HUES64 (cell line): ENCODE measurements around the gene CHST11.

Experiments used
- H3K27ac ChIP-seq: 2 replicates; pipeline ENCODE4 v1.7.0; 2013; ENCODE audit warnings: low read depth, low read length, inconsistent platforms
- H3K27me3 ChIP-seq: 2 replicates; pipeline ENCODE4 v1.6.1; 2013; ENCODE audit warnings: mild to moderate bottlenecking, low read length; ENCODE audit not compliant: insufficient read depth
- H3K36me3 ChIP-seq: 2 replicates; pipeline ENCODE4 v1.6.1; 2013; ENCODE audit warnings: mild to moderate bottlenecking, low read length; ENCODE audit not compliant: insufficient read depth
- H3K4me1 ChIP-seq: 2 replicates; pipeline ENCODE4 v1.6.1; 2013; ENCODE audit warnings: mild to moderate bottlenecking, low read length, moderate library complexity; ENCODE audit not compliant: insufficient read depth
- H3K4me3 ChIP-seq: 2 replicates; pipeline ENCODE4 v1.5.1; 2013; ENCODE audit warnings: mild to moderate bottlenecking, low read length, moderate library complexity
- H3K9ac ChIP-seq: 2 replicates; pipeline ENCODE4 v1.6.1; 2013; ENCODE audit warnings: mild to moderate bottlenecking, low read depth, low read length
- H3K9me3 ChIP-seq: 2 replicates; pipeline ENCODE4 v1.6.1; 2013; ENCODE audit warnings: low read depth, low read length; ENCODE audit not compliant: insufficient read depth
- WGBS: fragments of 150-250, 120-280 bp; methylation state at CpG from one replicate; pipeline ENCODE4 v1.1.7; 2013; ENCODE audit warnings: missing lambda C conversion rate; 5-methylcytosine and 5-hydroxymethylcytosine counted together

The CHST11 gene

DNA sequence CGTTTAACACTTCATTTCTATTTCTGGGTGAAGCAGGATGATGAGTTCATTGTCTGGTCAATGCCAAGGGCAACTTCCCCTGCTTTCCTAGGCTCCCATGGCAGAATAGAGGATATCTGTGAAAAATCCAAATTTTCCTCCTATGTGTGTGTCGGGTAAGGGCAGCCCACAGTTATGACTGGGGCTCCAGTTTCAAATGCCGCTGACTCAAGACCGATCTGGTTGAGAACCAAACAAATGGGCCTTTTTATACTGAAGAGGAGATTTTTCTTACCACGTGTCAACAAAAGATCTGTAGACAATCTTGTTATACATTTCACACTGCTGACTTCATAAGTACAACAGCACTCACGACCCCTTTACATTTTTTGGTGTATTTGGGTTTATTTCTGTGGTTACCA lies 120.8 kb downstream of the CHST11 start:
- Histone ChIP-seq H3K9ac (no peak overlapping the region), H3K27ac (no peak overlapping the region), H3K4me1 (peaks cover 15% of the 10 kb centered on the region; the same call in 1 of the 2 replicates), H3K27me3 (no peaks in the 10 kb centered on the region), H3K36me3 (no peaks in the 10 kb centered on the region), H3K9me3 (no peaks in the 10 kb centered on the region), H3K4me3 (no peak overlapping the region)
- 89% methylated on average over 6 of the region's 6 CpGs for WGBS

DNA sequence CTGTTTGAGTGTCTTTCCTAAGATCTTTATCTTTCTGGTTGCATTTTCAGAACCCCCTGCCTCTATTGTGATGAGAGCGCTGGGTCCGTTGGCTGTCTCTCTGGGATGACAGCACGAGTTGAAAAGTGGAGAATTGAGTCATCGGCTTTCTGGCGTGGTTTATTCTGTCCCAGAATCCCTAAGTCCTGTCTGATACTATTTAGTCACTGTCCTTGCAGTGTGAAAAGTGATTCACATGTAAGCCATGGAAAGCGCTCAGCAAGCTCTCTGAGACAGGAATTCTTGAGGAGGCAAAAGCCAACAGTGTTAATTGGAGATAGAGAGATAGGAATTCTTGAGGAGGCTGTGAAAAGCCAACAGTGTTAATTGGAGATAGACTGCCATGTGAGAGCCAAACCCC lies 121.7 kb downstream of the CHST11 start:
- Histone ChIP-seq H3K4me1 (peaks cover 15% of the 10 kb centered on the region; the same call in 1 of the 2 replicates), H3K9me3 (no peaks in the 10 kb centered on the region), H3K27ac (no peak overlapping the region), H3K9ac (no peak overlapping the region), H3K36me3 (no peaks in the 10 kb centered on the region), H3K27me3 (no peaks in the 10 kb centered on the region), H3K4me3 (no peak overlapping the region)
- 62% methylated on average over 6 of the region's 6 CpGs for WGBS

DNA sequence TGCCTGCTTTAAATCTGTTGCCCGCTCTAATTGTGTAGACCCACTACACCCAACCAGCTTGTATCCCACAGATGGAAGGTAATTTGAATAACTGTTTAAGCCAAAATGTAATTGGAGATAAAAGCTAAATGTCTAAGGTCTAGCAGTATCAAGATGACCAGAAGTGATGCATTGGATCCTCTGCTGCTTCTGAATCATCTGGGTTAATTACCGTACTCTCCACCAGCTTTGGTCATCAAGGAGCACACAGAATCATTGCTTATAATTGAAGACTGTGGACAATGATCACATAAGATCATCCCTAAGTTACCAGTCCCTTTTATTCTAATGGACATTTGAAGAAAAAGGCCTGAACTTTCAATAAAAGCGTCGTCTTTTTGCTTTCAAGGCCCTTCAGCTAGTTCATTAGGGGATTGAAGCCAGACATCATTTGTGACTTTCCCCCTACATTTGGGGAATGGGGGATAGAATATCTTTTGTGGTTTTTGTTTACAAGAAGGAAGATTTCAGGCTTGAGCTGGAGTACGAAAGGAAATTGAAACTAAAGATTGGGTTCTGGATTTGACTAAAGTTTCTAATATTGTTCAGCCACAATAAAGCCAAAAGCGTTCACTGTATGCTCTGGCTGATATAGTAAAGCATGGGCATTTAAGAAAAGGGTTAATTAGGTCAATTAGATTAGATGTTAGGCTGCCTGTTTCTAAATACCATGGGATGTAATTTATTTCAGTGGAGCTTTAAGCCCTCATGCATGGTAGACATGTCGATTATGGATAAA lies 123.2 kb downstream of the CHST11 start:
- Histone ChIP-seq H3K4me3 (no peak overlapping the region), H3K27ac (no peak overlapping the region), H3K9ac (no peak overlapping the region), H3K36me3 (no peaks in the 10 kb centered on the region), H3K27me3 (no peaks in the 10 kb centered on the region), H3K9me3 (no peaks in the 10 kb centered on the region), H3K4me1 (peaks cover 15% of the 10 kb centered on the region; the same call in 1 of the 2 replicates)
- 62% methylated on average over 6 of the region's 7 CpGs for WGBS

DNA sequence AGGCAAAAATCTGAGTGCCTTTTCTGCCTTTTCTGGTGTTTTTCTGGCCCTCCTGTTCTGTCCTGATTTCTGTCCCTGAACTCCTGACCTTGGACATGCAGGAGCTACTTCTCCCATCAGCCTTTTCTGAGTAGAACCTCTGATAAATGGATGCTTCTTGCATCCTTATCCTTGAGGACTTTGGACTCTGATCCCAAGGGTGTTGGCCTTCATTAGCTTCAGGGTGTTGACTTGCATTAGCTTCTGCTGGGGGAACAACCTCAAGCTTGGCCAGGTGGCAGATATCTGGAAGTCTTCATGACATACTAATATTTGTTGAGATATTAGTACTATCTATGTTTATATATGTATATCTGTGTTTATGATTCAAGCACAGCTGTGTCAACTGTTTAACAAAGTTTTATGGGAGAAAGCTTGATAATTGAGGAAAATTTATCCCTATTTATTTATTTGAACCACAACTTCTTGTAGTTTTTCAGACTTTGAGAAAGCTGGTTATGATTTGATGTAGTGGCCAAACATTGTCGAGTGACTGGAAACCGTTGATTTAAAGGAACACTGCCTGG lies 124.3 kb downstream of the CHST11 start:
- Histone ChIP-seq H3K27me3 (no peaks in the 10 kb centered on the region), H3K4me3 (no peak overlapping the region), H3K9me3 (no peaks in the 10 kb centered on the region), H3K36me3 (no peaks in the 10 kb centered on the region), H3K27ac (no peak overlapping the region), H3K4me1 (peaks cover 15% of the 10 kb centered on the region; the same call in 1 of the 2 replicates), H3K9ac (no peak overlapping the region)
- WGBS = 92% methylated on average over 2 of the region's 2 CpGs

DNA sequence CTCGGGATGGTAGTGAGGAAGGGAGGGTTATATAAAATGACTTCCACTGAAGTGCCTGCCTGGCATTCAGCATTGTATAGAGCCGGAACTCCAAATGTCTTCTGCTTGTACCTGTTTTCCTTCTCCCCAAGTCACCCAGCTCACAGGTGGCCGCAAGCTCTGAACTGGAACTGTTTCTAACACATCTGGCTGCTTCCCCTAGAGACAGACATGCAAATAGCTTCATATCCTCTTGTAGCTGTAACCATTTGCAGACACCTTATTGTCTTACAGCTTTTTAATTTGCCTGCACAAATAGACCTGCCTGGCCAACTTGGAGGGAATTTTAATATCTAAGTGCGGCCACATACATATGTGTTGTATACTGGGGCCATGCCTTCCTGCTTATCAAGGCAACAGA lies 126.0 kb downstream of the CHST11 start:
- Histone ChIP-seq H3K9ac (no peak overlapping the region), H3K4me1 (peaks cover 13% of the 10 kb centered on the region; the same call in 1 of the 2 replicates), H3K36me3 (no peaks in the 10 kb centered on the region), H3K4me3 (no peak overlapping the region), H3K27me3 (no peaks in the 10 kb centered on the region), H3K27ac (no peak overlapping the region), H3K9me3 (no peaks in the 10 kb centered on the region)
- 96% methylated on average over 4 of the region's 4 CpGs for WGBS

DNA sequence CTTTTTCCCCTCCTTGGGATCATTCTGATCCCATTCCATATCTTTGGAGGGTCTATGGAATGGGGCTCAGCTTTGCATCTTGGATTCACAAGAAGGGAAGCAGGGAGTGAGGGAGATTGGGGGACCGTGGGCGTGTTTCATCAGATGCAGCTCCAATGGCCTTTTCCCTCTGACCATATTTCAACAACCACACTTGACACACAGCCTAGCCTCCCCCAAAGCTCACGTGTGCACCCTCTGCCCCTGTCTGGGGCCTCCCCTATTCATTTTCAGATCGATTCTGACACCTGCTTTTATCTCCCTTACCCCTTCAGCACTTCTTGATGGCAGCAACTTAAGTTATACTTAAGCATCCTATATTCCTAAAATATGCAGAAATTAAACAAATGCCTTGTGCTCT lies 126.6 kb downstream of the CHST11 start:
- H3K9me3 ChIP-seq = no peaks in the 10 kb centered on the region
- no peak overlapping the region for H3K4me3 ChIP-seq
- peaks cover 8% of the 10 kb centered on the region; the same call in 1 of the 2 replicates for H3K4me1 ChIP-seq
- no peaks in the 10 kb centered on the region for H3K36me3 ChIP-seq
- H3K27me3 ChIP-seq = no peaks in the 10 kb centered on the region
- H3K27ac ChIP-seq = no peak overlapping the region
- 75% methylated on average over 4 of the region's 4 CpGs for WGBS
- H3K9ac ChIP-seq = no peak overlapping the region

DNA sequence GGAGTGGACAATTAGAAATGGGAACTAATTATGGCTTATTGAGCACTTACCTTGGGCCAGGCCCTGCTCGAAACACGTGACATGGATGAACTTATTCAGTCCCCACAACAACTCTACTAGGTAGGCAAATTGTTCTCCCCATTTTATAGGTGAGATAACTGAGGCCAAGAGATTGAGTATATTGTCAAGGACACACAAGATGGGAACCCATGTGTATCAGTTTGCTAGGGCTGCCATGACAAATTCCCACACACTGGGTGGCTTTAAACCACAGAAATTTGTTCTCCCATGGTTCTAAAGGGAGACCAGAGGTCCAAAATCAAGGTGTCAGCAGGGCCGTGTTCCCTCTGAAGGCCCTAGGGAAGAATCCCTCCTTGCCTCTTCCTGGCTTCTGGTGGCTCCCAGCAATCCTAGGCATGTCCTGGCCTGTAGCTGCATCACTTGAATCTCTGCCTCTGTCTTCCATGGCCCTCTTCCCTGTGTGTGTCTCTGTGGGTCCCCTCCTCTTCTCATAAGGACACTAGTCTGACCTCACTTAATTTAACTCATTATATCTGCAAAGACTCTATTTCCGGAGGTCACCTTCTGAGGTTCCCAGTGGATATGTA lies 128.8 kb downstream of the CHST11 start:
- Histone ChIP-seq H3K9ac (no peak overlapping the region), H3K4me1 (no peaks in the 10 kb centered on the region), H3K27me3 (no peaks in the 10 kb centered on the region), H3K4me3 (no peak overlapping the region), H3K27ac (no peak overlapping the region), H3K36me3 (no peaks in the 10 kb centered on the region), H3K9me3 (no peaks in the 10 kb centered on the region)
- WGBS = 88% methylated on average over 4 of the region's 4 CpGs

DNA sequence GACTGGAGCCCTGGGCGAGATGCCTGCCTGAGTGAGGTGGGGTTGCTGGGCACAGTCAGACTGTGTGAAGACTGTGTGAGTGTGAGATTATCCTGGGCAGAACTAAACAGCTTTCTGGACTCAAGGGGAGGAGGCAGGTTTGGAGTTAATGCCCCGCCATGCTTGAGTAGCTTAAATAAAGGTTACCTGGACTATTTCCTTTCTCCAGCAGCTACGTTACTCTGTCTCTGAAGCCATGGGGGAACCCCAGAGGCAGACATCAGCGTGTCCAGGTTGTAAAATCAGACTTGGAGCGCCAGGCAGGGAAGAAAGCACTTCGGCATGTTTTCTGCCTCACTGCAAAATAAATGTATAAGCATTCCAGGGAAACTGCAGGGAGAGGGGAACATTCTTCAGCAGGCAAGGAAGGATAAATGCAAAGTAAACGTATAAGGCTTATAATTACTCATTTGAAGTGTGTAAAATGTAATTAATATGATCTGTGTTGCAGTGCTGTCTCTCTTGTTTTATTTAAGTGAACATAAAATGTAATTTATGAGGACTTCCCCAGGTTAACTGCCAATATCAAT lies 129.7 kb downstream of the CHST11 start:
- WGBS = 75% methylated on average over 7 of the region's 7 CpGs
- no peaks in the 10 kb centered on the region for H3K4me1 ChIP-seq
- no peak overlapping the region for H3K4me3 ChIP-seq
- no peak overlapping the region for H3K9ac ChIP-seq
- no peaks in the 10 kb centered on the region for H3K36me3 ChIP-seq
- H3K27ac ChIP-seq = no peak overlapping the region
- H3K9me3 ChIP-seq = no peaks in the 10 kb centered on the region
- H3K27me3 ChIP-seq = no peaks in the 10 kb centered on the region

DNA sequence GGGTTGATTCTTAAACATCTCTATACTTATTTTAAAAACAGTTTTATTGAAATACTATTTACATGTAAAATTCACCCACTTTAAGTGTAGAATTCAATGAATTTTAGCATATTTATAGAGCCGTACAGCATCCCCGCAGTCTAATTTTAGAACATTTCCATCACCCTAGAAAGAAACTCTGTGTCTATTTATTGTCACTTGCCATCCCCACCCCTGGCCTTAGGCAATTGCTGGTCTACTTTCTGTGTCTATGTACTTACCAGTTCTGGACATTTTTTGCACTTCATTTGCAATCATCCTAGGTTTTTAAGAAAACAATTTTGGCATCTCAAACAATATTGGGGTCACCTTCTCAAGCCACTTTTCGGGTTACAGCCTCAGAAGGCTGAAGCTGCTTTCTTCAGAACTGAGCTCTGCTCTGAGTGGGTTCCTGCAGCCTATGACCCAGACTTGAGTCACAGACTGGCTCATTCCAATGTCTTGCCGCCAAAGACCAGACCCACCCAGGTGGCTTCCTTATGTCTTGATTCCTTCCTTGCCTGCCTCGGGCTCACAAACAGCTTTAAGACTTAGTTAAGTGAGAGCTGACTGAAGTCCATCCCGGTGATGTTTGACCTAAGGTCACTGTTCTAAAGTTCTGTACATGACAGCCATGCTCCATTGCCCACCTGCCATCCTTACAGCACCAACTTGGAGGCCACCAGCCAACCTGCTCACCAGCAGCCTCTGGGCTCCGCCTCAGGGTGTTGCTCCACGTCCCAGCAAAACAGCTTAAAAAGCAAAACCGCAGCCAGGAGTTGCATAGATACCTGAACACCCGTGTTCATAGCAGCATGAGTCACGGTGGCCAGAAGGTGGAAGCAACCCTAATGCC lies 131.5 kb downstream of the CHST11 start:
- Histone ChIP-seq H3K27me3 (no peaks in the 10 kb centered on the region), H3K4me3 (no peak overlapping the region), H3K4me1 (no peaks in the 10 kb centered on the region), H3K9me3 (no peaks in the 10 kb centered on the region), H3K27ac (no peak overlapping the region), H3K36me3 (no peaks in the 10 kb centered on the region), H3K9ac (no peak overlapping the region)
- WGBS = 90% methylated on average over 11 of the region's 11 CpGs

DNA sequence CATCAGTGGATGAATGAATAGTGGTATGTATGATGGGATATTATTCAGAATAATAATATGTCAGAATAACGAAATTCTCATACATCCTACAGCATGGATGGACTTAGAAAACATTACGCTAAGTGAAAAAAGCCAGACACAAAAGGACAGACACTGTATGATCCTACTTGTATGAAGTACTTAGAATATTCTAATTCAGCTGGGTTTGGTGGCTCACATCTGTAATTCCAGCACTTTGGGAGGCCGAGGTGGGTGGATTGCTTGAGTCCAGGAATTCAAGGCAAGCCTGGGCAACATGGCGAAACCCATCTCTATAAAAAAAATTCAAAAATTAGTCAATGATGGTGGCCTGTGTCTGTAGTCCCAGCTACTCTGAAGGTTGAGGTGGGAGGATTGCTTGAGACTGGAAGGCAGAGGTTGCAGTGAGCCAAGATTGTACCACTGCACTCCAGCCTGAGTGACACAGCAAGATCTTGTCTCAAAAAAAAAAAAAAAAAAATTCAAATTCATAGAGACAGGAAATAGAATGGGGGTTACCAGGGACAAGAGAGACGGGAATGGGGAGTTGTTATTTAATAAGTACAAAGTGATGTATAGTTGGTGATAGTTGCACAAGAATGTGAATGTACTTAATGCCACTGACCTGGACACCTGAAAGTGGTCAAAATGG lies 132.3 kb downstream of the CHST11 start:
- H3K36me3 ChIP-seq = no peaks in the 10 kb centered on the region
- no peaks in the 10 kb centered on the region for H3K27me3 ChIP-seq
- H3K27ac ChIP-seq = no peak overlapping the region
- no peak overlapping the region for H3K4me3 ChIP-seq
- H3K9me3 ChIP-seq = no peaks in the 10 kb centered on the region
- H3K4me1 ChIP-seq = no peaks in the 10 kb centered on the region
- WGBS = 95% methylated on average over 3 of the region's 5 CpGs
- no peak overlapping the region for H3K9ac ChIP-seq
